ENCODE results near the gene NEK6.

NEK6 gene

DNA sequence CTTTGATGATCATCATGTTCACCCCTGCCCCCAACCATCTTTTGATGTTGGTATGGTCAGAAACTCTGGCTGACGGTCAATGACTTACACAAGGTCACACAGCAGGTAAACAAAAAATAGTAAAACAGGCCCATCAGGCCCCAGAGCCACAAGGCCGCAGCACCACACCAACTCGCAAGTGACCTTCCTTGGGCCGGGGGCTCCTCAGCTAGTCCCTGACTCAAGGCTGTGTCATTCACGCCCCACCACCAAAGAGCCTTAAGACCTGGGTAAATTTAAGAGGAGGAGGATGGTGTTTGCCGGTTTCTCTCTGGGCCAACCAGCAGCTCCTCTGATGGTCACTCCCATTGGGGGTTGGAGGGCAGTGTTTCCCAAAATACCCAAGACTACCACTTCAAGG lies 101.7 kb downstream of the NEK6 start:
- DNase-seq, result no peak

DNA sequence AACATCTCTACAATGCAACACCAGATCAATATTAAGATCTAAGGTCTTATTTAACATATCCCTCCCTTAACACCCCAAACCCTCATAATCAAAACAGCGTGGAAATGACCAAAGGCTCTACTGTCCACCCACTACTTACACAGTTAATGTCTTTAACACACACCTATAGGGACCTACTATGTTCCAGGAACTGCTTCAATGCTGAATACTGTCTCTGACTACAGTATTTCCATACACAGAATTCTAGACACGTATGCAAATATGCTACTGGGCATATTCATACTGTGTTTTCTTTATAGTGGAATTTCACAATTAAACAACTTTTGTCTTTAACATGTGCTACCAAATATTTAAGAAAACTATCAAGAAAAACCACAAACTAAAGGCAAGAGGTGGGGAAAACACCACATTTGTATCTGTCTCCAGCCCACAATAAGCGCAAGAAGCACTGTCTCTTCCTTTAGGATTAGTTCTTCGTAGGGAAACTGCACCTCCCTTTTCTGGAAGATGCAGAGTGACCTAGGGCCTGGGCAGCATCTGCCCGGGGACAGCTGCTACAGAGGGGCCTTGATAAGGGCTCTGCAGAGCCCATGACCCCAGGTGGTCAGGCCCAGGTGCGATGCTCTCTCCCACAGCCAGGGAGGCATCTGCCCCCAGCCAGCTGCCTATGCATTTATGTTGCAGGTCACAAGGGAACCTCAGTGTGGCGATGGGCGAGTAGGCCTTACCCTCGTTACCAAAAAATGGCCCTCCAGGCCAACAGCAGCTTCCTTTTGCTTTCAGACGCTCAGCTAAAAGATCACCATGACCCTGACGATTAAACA lies 102.3 kb downstream of the NEK6 start:
- no peak for DNase-seq

- DNase-seq, result no peak
Measured at GRCh38 chr9:124361128-124361527, 103.4 kb downstream of the NEK6 start.

DNA sequence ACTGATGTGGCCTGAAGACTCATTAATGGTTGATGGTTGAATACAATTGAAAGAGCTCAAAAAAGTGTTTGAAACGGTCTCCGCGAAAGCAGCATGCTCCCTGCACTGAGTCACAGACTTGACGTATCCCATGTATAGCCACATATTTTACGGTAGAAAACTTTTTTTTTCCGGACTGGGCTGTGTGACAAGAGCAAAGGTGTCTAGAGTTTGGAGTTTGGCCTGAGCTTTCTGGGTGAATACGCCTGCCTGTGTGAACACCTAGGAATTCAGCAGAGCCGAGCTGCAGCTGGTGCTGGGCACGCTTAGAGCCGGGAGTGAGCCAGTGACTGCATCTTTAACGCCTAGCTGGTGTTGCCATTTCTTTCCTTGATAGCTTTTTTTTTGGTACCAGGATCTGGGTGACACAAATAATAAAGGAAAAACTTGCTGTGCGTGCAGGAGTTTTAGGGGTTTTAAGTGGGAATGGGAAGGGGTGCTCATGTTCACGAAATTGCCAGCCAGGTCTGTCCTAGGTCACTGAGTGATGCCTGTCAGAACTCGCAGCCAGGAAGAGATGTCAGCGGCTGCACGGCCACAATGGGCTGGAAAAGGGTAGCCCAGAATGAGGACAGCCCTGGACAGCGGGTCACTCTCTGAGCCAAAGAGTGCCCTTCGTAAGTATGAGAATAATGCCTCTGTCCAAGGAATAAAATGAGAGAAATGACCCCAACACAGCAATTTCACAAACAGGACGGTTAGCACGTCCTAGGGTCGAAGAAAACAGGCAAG lies 105.8 kb downstream of the NEK6 start:
- DNase-seq, result no peak

DNA sequence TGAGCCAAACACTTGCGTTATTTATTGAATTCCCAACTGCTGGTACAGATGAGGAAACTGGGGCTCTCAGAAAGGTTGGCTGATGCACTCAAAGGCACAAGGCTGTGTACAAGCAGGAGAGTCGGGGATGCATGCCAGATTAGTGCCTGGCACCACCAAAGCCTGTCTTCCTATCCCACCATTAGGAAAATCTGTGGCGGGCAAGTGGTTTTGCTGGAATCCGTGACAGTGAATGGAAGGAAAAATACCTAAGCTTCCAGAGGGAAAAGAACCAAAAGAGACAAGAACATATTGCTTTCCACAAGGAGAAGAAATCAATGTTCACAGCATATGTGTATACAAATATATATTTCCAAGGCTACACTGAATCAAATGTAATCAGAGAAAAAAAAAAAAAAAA lies 106.4 kb downstream of the NEK6 start:
- no peak for DNase-seq

DNA sequence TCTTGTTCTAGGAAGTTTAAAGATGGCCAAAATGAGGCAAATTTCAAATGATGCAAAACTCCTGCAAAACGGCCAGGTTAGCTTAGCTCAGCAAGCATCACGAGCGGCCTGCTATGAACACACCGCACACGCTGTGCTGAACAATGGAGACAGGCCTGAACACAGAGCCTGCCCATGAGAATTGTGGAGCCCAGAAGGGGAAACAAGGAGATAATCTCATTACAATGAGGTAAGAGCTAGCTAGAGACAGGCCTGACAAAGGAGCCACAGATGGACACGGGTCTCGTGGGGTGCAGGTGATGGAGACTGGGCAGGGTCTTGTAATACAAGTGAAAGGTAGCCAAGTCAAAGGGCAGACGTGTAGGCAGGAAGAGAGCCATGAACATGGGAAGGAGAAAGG lies 107.3 kb downstream of the NEK6 start:
- DNase-seq, result no peak

DNA sequence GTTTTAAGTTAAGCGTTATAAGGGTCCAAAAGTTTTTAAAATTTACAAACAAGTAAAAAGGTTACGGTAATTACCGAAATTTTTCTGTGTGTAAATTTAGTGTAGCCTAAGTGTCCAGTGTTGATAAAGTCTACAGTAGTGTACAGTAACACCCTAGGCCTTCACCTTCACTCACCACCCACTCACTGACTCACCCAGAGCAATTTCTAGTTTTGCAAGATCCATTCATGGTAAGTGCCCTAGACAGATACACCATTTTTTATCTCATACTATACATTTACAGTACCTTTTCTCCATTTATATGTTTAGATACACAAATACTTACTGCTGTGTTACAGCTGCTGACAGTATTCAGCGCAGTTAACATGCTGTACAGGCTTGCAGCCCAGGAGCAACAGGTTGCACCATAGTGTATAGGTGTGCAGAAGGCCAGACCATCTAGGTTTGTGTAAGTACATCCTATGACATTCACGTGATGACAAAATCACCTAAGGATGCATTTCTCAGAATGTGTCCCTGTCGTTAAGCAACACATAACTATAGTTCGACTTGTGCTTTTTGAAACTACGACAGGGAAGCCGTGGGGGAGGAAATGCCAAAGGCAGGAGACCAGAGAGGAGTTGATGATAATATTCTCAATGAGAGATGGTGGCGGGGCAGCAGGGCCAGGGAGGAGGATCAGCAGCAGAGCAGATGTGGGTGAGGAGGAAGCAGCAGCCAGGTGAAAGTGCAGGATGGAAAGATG lies 108.9 kb downstream of the NEK6 start:
- no peak for DNase-seq

- no peak for DNase-seq
Measured at GRCh38 chr9:124368692-124369091, 110.9 kb downstream of the NEK6 start.

DNA sequence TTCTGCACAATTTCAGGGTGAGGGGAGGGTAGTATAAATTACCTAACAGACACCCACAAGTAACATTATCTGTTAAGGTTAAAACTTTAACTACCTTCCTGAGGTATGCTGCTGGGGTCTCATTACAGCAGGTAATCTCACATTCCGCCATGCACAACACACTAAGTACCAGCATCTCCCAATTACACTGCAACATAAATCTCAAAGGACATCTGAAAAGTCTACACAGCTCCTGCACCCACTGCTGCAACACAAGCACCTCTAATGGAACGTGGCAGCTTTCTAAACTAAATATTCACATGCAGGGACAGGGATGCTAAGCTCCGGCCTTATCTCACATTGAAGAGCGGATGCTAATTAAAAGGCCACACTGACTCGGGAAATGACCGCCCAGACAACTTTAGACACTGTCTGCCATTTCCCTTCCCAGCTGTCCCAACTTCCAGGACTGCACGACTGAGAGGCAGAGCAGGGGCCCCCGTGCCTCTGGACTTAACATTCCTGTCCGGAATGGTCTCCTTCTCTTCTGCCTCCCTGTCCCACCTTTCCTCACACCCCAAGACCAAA lies 111.6 kb downstream of the NEK6 start:
- DNase-seq, result no peak

GRCh38 chr9:124370896-124371582 lies 113.3 kb downstream of the NEK6 start:
- no peak for DNase-seq

DNA sequence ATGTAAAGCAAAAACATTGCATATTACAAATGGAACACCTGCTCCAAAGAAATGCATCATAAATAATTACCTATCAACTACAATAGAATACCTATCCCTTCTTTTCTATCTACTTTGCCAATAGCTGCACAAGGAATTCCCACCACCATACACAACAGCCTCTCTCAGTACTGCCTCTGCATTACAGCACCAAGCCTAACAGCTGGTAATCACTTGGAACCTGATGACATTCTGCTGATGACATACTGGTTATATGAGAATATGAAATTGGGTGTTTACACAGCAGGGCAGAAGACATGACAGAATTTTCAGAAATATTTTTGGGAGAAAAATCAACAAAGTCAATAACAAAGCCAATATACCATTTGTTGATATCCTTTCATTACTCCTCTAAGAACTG lies 114.3 kb downstream of the NEK6 start:
- no peak for DNase-seq

GRCh38 chr9:124373386-124373785 lies 115.6 kb downstream of the NEK6 start:
- DNase-seq, result no peak

- DNase-seq, result no peak
Measured at GRCh38 chr9:124373851-124374250, 116.1 kb downstream of the NEK6 start.

DNA sequence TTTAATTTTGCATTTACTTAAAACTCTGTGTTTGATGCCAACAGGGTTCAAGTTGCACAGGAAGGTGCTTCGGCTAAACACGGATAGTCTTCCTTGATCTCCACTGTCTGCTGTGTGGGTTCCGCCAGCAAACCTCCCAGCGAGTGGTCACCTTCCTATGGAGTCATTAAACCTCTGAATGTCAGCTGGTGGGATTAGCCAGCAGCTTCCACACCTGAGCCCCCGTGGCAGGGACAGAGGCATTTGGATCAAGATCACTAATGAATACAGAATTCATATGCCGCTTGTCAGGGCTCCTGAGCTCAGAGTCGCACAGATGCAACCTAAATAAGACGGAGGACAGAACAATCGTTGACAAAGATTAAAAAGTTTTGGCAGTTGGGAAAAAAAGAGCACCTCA lies 118.0 kb downstream of the NEK6 start:
- no peak for DNase-seq

DNA sequence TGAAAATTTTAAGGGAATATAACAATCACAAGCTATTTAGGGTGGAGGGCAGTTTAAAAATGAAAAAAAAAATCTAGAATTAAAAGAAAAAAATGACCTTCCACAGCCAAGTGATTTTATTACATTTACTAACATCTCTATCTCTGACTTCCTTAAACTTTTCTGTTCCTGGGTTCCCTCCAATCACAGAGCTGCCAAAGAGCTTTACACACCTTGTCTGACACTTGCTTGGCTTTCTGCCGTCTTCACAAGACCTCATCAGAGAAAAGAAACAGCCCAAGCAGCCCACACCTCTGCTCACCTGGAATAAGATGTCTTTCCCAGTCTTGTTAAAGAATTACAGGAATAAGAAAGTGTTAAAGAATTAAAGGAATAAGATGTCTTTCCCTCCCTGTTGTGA lies 118.6 kb downstream of the NEK6 start:
- no peak for DNase-seq

DNA sequence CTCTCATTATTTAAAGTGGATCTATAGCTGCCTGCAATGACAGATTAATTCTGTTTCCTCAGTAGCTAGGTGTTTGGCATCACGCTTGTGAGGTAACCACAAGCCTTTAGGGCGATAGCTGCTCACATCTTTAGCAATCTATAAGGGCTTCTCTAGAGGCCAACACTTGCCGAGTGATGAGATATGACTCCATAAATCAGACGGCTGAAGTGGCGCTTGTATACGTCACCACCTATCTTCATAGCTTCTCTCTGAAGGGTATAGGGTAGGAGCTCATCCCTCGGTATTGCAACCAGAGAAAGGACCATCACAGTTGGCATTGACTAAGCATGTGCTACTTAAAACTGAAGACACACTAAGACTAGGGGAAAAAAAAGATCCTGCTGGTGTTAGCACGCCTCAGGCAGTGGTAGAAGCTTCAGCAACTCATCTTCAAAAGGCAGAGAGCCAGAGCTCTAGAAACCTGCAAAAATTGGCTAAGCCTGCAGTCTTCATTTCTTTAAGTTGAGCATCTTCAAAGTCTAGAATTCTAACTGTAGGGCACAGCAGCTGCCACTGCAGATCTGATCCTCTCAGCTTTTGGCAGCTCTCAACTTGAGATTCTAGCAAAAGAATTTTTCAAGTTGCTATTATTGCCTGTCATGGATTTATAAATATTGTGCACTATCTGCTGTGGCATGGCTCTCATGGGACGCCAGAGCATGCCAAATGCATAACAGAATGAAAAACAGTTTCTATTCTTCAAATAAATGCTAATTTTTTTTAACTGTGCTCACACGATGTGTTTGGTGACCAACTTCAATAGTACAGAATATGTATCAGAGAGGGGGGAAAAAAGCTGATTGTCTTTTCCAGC lies 120.0 kb downstream of the NEK6 start:
- no peak for DNase-seq

DNA sequence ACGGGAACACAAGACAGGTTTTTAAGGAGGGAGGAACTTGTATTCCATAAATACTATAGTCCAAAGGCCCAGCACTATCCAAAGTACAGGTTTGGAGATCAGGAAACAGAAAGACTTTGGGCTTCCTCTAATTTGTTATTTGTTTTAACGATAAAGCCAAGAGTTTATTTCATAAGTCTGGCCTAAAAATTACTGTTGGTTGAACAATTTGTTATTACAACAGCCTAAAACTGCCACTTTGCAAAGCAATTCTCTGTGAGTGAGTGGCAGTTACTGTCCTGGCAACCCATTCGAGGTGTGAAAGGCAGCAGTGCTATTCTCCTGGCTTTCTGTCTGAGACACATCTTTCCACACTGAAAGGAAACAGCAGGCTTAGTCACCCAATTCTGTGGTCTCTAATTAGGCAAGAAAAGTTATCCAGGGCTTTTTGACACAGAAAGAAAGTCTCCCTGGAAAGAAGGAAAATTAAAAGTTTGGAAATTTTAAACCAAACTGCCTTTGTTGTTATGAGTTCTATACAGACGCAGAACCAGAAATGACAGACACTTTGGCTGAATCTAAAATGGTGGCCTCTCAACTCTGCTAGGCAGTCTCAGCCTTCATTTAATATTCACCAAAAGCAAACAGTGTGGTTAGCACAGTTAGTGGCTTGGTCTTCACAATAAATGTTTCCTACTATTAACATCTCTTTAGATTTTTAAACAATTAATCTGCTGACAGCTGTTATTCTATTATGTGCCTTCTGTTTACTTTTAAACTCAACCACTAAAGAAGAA lies 123.6 kb downstream of the NEK6 start:
- DNase-seq, result no peak

- DNase-seq, result no peak
Measured at GRCh38 chr9:124384210-124384609, 126.5 kb downstream of the NEK6 start.

DNA sequence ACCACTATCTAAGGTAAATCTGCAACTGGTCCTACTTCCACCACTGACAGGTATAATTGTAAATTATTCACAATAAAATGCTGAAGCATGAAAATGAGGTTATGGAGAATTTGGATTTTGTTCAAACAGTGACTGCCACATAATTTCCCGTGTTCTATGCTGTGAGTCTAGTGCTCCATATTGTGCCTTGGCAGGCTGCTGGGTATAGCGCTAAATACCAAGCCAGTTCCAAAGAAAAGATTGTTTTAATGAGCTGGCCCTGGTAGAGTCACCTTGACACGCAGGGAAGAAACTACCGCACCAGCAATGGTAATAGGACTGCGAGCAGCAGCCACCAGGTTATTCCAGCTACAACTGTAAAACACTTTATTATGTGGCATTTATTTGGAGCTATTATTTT lies 127.1 kb downstream of the NEK6 start:
- no peak for DNase-seq

- no peak for DNase-seq
Measured at GRCh38 chr9:124385623-124386022, 127.9 kb downstream of the NEK6 start.

- DNase-seq, result no peak
Measured at GRCh38 chr9:124386201-124386600, 128.5 kb downstream of the NEK6 start.
